Upper lobe of right lung (tissue), 1 donor: ENCODE measurements around the gene CSPG5. TPM values are rescaled to one million over a fixed set of nuclear protein-coding genes. Genes with fewer than 3 reads are reported as not detected.

Experiments used
- ATAC-seq: fragments of 200-7000 bp; cut with Tn5 transposase; one replicate; pipeline ENCODE4 v1.9.1; 2020; ENCODE audit warnings: mild to moderate bottlenecking, moderate library complexity
- DNase-seq: peaks from one replicate; pipeline ENCODE4 v3.0.0-alpha.2; 2020
- H3K27ac ChIP-seq: fragments of 200-600 bp; one replicate; pipeline ENCODE4 v1.8.0; 2022
- H3K27me3 ChIP-seq: fragments of 200-600 bp; one replicate; pipeline ENCODE4 v1.8.0; 2022; ENCODE audit warnings: mild to moderate bottlenecking
- H3K36me3 ChIP-seq: fragments of 200-600 bp; one replicate; pipeline ENCODE4 v1.8.0; 2022
- H3K4me1 ChIP-seq: fragments of 200-600 bp; one replicate; pipeline ENCODE4 v1.8.0; 2022
- H3K4me3 ChIP-seq: fragments of 200-600 bp; one replicate; pipeline ENCODE4 v1.8.0; 2022; ENCODE audit warnings: mild to moderate bottlenecking
- H3K9me3 ChIP-seq: fragments of 200-600 bp; one replicate; pipeline ENCODE4 v1.8.0; 2022
- CTCF ChIP-seq: fragments of 200-600 bp; IDR thresholded peaks from one replicate; pipeline ENCODE4 v1.8.0; 2022; ENCODE audit warnings: antibody characterized with exemption
- intact Hi-C: fragments of 100-400 bp; cut with DNase I; formaldehyde crosslinking; loops from one replicate; pipeline ENCODE4 v1.11.0; 2022
- total RNA-seq: library from RNA; stranded (reverse); fragmentation: NEBNext Ultra II Directional; extraction: Animal tissue kit (Norgen Biotek cat#: 25700); gene quantifications from one replicate; pipeline ENCODE4 v1.2.1, GENCODE V29; 2021
- donor health status: DM: no; HTN: yes; CAD: no; lungs with severe emphysema.

The CSPG5 gene
- total RNA-seq, 1 donor from 2014 or later: 5.4 TPM

DNA sequence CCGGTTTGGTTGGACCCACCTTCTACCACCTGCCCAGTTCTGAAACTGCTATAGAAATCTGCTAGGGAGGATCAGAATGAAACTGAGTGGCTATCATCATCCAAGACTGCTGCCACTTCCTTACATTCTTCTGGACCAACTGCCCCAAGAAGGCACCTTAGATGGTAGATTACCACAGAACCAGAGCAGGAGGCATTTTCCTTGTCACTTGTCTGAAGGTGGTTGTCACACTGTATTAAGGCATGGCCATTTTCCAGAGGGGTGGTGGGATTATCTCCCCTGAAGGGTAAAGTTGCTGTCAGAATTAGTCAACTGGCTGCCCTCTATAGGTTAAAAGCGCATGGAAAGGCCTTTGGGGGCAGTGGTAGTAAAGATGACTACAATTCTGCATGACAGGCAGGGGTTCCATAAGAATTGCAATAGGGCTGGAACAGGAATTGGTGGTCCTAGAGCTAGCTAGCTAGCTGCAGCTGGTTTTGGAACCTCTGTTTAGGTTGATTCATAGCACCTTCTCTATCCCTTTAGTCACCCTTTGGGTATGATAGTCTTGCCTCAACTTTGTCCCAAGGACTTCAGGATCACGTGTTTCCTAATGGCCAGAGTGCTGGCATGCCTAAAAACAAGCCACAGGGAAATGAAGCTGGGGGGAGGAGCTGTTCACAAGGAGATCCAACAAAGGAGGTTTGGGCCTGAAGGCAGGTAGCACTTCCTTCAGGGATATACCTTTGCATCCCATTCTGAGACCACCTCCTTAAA, 4.8 kb upstream of the CSPG5 start:
- peaks cover 34% of the 10 kb centered on the region for H3K36me3 ChIP-seq
- DNase-seq: no peak
- no peak for TF ChIP-seq CTCF
- no peak overlapping the region for H3K4me3 ChIP-seq
- intact Hi-C loops: no loop called here
- H3K9me3 ChIP-seq: no peaks in the 10 kb centered on the region
- H3K27ac ChIP-seq: no peak overlapping the region
- H3K4me1 ChIP-seq: peaks cover 6% of the 10 kb centered on the region
- no peak for ATAC-seq
- peaks cover 12% of the 10 kb centered on the region for H3K27me3 ChIP-seq

DNA sequence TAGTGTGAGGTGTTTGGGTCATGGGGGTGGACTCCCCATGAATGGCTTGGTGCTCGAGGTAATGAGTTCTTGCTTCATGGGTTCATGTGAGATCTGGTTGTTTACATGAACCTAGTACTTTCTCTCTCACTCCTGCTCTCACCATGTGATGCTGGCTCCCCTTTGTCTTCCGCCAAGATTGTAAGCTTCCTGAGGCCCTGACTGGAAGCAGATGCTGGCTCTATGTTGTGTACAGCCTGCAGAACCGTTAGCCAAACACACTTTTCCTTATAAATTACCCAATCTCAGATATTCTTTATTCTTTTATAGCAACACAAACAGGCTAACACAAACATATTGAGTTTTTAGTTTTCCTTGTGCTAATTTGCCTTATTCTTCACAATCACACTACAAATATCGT, 3.2 kb upstream of the CSPG5 start:
- peaks cover 19% of the 10 kb centered on the region for H3K27me3 ChIP-seq
- TF ChIP-seq CTCF: no peak
- H3K9me3 ChIP-seq: no peaks in the 10 kb centered on the region
- peaks cover 11% of the 10 kb centered on the region for H3K4me1 ChIP-seq
- no peak overlapping the region for H3K4me3 ChIP-seq
- no peak overlapping the region for H3K27ac ChIP-seq
- DNase-seq (no peak), ATAC-seq (no peak)
- H3K36me3 ChIP-seq: peaks cover 18% of the 10 kb centered on the region
- intact Hi-C loops: no loop called here

DNA sequence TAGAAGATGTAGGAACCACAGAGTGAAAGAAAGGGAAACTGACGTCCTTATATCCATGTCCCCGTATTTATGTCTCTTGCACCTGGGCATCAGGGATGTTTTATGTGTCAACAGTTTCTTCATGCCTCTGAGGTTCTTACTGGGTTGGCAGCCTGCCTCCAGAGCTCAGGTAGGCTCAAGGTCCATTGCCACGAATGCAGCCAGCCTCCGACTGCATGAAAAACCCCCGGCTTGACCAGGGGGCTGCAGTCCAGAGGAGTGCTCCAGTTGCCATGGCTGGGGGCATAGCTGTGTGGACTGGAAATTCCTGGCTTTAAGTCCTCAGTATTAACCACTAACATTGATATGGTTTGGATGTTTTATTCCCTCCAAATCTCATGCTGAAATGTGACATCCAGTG, 2.8 kb upstream of the CSPG5 start:
- H3K9me3 ChIP-seq: no peaks in the 10 kb centered on the region
- DNase-seq (no peak), ATAC-seq (no peak)
- H3K4me1 ChIP-seq: peaks cover 11% of the 10 kb centered on the region
- peaks cover 14% of the 10 kb centered on the region for H3K36me3 ChIP-seq
- H3K27ac ChIP-seq: no peak overlapping the region
- intact Hi-C loops: no loop called here
- peaks cover 23% of the 10 kb centered on the region for H3K27me3 ChIP-seq
- H3K4me3 ChIP-seq: no peak overlapping the region
- no peak for TF ChIP-seq CTCF

DNA sequence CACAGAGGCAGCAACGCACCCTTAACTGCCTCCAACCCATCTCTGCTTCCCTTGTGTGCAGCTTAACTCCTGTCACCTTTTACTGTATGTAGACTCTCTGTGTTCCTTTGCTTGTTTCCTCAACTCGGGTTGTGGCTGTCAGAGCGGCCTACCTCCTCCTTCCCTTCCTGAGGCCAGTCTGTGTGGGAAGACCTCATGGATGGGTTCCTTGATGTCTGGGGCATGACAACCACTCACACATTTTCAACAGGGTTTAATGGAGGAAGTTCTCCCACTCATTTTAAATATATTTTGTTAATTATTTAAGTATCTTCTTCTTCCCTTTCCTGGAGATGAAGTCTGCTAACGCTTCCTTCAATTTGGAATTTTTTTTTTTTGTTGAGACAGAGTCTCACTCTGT, 1.8 kb upstream of the CSPG5 start:
- peaks cover 11% of the 10 kb centered on the region for H3K4me1 ChIP-seq
- H3K4me3 ChIP-seq: no peak overlapping the region
- peaks cover 23% of the 10 kb centered on the region for H3K27me3 ChIP-seq
- intact Hi-C loops: no loop called here
- no peak for TF ChIP-seq CTCF
- peaks cover 4% of the 10 kb centered on the region for H3K36me3 ChIP-seq
- H3K27ac ChIP-seq: no peak overlapping the region
- no peaks in the 10 kb centered on the region for H3K9me3 ChIP-seq
- DNase-seq (no peak), ATAC-seq (no peak)

DNA sequence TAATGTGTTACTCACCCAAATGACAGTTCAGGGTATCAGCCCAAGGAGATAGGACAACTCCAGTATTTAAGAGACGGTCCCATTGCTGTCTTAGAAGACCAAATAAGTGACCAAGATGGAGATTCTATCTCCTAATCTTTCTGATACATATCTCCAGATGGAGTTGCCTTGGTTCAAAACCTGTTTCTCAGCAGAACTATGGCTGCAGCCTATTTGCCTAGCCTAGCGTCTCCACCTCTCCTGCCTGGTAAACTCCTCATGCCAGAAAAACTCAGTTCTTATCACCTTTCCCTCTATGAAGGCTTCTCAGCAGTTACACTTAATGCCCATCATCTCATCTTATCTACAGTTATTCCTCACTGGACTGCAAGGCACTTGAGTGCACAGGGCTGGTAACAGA, 1.2 kb upstream of the CSPG5 start:
- Histone ChIP-seq H3K4me3 (no peak overlapping the region), H3K27me3 (peaks cover 23% of the 10 kb centered on the region), H3K4me1 (peaks cover 11% of the 10 kb centered on the region), H3K27ac (no peak overlapping the region), H3K36me3 (no peaks in the 10 kb centered on the region), H3K9me3 (no peaks in the 10 kb centered on the region)
- ATAC-seq (no peak), DNase-seq (no peak)
- no peak for TF ChIP-seq CTCF
- intact Hi-C loops: no loop called here
